Measurements from ENCODE around the gene MLH1. TPM values are rescaled to one million over a fixed set of nuclear protein-coding genes. Genes with fewer than 3 reads are reported as not detected.

The MLH1 gene
- total RNA-seq, 1 donor from 2014 or later, result 63.6 TPM

DNA sequence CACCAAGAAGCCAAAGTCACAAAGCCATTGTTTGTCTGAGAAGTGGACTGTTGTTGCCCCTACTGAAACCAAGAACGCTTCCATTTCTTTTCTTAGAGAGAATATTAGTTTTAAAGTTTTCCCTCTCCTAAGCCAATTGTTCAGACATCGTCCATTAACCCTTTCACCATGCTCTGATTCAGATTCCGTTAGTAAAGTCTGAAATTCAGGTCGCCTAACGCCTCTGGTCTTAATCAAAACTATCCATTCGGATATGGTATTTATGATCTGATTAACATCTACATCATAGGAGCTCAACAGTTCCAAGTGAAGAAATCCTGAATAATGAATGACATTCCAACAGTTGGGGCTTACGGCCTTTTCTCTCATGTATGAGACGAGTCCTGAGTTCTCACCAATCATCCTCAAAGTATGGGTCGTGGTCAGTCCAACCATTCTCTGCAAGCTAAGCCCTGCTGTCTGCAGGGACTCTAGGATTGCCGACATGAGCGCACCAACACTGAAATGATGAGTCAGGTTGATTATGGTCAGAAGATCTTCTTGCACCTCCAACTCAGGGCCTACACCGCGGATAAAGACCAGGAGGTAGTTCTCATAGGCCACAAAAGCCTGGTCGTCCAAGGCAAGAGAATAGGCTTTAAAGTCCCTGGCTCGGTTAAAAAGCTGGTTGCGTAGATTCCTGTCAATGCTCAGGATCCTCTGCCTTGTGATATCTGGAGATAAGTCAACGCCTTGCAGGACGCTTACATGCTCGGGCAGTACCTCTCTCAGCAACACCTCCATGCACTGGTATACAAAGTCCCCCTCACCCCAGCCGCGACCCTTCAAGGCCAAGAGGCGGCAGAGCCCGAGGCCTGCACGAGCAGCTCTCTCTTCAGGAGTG is 1.2 kb upstream of the MLH1 start:
- H3K36me3 Mint-ChIP-seq (ENCODE audit: low read depth), result peaks cover 13% of the 10 kb centered on the region
- no peak overlapping the region for H3K27ac Mint-ChIP-seq (ENCODE audit: unreplicated experiment)
- peaks cover 40% of the 10 kb centered on the region for H3K4me1 Mint-ChIP-seq
- no peak overlapping the region for H3K4me3 Mint-ChIP-seq
- H3K27me3 Mint-ChIP-seq (ENCODE audit: low read depth), result no peaks in the 10 kb centered on the region
- H3K9me3 Mint-ChIP-seq, result no peaks in the 10 kb centered on the region
- TF ChIP-seq, protein P1, sequence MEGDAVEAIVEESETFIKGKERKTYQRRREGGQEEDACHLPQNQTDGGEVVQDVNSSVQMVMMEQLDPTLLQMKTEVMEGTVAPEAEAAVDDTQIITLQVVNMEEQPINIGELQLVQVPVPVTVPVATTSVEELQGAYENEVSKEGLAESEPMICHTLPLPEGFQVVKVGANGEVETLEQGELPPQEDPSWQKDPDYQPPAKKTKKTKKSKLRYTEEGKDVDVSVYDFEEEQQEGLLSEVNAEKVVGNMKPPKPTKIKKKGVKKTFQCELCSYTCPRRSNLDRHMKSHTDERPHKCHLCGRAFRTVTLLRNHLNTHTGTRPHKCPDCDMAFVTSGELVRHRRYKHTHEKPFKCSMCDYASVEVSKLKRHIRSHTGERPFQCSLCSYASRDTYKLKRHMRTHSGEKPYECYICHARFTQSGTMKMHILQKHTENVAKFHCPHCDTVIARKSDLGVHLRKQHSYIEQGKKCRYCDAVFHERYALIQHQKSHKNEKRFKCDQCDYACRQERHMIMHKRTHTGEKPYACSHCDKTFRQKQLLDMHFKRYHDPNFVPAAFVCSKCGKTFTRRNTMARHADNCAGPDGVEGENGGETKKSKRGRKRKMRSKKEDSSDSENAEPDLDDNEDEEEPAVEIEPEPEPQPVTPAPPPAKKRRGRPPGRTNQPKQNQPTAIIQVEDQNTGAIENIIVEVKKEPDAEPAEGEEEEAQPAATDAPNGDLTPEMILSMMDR (conservative IDR thresholded peaks at IDR 0.05), result no peak
- DNase-seq (ENCODE audit: low read depth, low spot score), result peak; percentile 8

DNA sequence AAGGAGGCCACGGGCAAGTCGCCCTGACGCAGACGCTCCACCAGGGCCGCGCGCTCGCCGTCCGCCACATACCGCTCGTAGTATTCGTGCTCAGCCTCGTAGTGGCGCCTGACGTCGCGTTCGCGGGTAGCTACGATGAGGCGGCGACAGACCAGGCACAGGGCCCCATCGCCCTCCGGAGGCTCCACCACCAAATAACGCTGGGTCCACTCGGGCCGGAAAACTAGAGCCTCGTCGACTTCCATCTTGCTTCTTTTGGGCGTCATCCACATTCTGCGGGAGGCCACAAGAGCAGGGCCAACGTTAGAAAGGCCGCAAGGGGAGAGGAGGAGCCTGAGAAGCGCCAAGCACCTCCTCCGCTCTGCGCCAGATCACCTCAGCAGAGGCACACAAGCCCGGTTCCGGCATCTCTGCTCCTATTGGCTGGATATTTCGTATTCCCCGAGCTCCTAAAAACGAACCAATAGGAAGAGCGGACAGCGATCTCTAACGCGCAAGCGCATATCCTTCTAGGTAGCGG is 452 bp upstream of the MLH1 start, which contains the start of gene EPM2AIP1:
TSS of gene EPM2AIP1 (minus strand) at position 326 of the 520 bp plus-strand sequence. CDS start at position 272, 54 bp downstream.
- Mint-ChIP-seq H3K27ac (ENCODE audit: unreplicated experiment) (no peak within 1 kb of the TSS), H3K36me3 (ENCODE audit: low read depth) (peaks cover 15% of the 10 kb centered on the region), H3K9me3 (no peaks in the 10 kb centered on the region), H3K4me3 (no peak within 1 kb of the TSS), H3K4me1 (peaks cover 35% of the 10 kb centered on the region), H3K27me3 (ENCODE audit: low read depth) (no peaks in the 10 kb centered on the region)
- TF ChIP-seq, protein P1 (conservative IDR thresholded peaks at IDR 0.05), result peak; percentile 58
- DNase-seq (ENCODE audit: low read depth, low spot score), result no peak

DNA sequence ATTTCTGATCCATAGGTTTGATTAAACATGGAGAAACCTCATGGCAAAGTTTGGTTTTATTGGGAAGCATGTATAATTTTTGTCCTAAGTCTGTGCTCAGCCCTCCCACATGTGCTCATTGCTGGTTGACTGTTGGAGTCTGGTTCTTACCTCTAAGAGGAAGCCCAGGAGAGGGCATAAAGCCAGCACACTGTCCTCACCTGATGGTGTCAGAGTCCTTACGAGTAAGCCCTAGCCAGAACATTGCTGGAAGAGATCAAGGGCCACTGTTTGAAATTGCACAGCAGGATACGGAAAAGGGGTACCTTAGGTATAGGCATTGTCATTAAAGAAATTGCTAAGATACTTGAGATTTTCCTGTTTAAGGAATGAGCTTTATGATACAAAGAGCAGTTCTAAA is 21.3 kb downstream of the MLH1 start:
- Mint-ChIP-seq H3K4me3 (no peak overlapping the region), H3K27ac (ENCODE audit: unreplicated experiment) (no peak overlapping the region), H3K27me3 (ENCODE audit: low read depth) (no peaks in the 10 kb centered on the region), H3K4me1 (no peaks in the 10 kb centered on the region), H3K36me3 (ENCODE audit: low read depth) (peaks cover 40% of the 10 kb centered on the region), H3K9me3 (no peaks in the 10 kb centered on the region)
- DNase-seq (ENCODE audit: low read depth, low spot score), result no peak
- TF ChIP-seq, protein P1 (conservative IDR thresholded peaks at IDR 0.05), result no peak

DNA sequence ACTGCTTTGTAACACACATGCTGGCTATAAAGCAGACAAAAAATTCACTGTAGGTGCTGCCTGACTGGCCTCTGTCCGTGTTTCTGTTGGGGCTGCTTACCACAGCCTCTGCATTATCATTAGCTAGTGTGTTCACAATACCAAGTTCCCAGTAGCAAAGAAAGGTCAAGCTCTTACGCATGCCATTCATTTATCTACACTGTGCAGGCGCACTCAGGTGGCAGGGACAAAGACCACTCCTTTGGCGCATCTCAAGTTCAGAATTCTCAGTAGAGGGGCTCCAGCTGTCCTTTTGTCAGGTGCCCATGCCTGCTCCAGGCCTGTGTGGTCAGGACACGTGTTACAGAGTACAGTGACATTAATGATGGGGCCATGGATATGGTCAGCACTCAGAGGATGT is 22.3 kb downstream of the MLH1 start:
- Mint-ChIP-seq H3K4me1 (no peaks in the 10 kb centered on the region), H3K27ac (ENCODE audit: unreplicated experiment) (no peak overlapping the region), H3K27me3 (ENCODE audit: low read depth) (no peaks in the 10 kb centered on the region), H3K9me3 (no peaks in the 10 kb centered on the region), H3K4me3 (no peak overlapping the region), H3K36me3 (ENCODE audit: low read depth) (peaks cover 45% of the 10 kb centered on the region)
- TF ChIP-seq, protein P1 (conservative IDR thresholded peaks at IDR 0.05), result no peak
- DNase-seq (ENCODE audit: low read depth, low spot score), result no peak

DNA sequence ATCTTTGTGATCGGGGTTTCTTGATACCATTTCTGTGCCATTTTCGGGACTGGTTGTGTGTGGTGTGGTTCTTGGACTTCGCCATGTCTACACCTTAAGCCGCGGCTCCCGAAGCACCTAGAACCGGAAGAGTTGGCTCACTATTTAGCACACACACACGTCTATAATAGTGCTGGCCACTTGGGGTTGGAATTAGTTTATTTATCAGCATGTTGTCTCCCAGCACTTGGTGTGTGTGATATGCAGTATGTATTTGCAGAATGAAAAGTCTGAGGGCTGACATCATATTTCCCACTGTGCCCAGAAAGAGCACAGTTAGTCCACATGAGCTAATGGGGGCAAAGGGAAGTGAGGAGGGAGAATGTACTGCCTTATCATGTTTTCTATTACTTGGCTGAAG is 23.6 kb downstream of the MLH1 start:
- Mint-ChIP-seq H3K27me3 (ENCODE audit: low read depth) (no peaks in the 10 kb centered on the region), H3K36me3 (ENCODE audit: low read depth) (peaks cover 49% of the 10 kb centered on the region), H3K4me3 (no peak overlapping the region), H3K9me3 (no peaks in the 10 kb centered on the region), H3K27ac (ENCODE audit: unreplicated experiment) (no peak overlapping the region), H3K4me1 (no peaks in the 10 kb centered on the region)
- TF ChIP-seq, protein P1 (conservative IDR thresholded peaks at IDR 0.05), result no peak
- DNase-seq (ENCODE audit: low read depth, low spot score), result no peak

All from neural crest cell (in vitro differentiated cells).